Measurements from ENCODE around the gene NAALADL2.

NAALADL2 gene

DNA sequence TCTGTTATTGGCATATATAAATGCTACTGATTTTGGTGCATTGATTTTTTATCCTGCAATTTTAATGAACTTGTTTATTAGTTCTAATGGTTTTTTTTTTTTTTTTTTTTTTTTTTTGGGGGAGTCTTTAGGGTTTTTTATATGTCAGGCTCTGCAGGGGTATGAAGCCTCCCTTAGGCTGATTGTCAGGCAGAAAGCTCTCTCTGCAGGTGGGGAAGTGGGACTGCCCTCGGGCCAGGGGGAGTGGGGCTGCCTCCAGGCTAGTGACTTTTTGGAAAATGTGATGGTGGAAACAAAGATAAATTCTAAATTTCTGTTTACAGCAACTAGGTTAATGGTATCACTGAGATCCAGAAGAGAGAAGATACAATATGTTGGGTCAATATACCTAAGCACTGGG lies 14.4 kb upstream of the NAALADL2 start:
- Histone ChIP-seq H3K4me3 (ENCODE audit: low read length) (no peak overlapping the region), H3K4me1 (ENCODE audit: low read length) (no peaks in the 10 kb centered on the region), H3K27me3 (ENCODE audit: low read depth, low read length) (no peaks in the 10 kb centered on the region), H3K9ac (ENCODE audit: low read length) (no peak overlapping the region), H3K79me2 (ENCODE audit: low read length) (no peaks in the 10 kb centered on the region), H4K20me1 (ENCODE audit: insufficient read depth, low read length) (no peaks in the 10 kb centered on the region), H2AFZ (ENCODE audit: low read depth, low read length) (no peak overlapping the region), H3K27ac (ENCODE audit: low read length) (no peak overlapping the region), H3K9me3 (ENCODE audit: insufficient read depth, low read length) (no peaks in the 10 kb centered on the region), H3K36me3 (replicated peaks; ENCODE audit: low read depth, low read length) (no peaks in the 10 kb centered on the region), H3K4me2 (ENCODE audit: low read length) (no peak overlapping the region)
- TF ChIP-seq, protein P1, sequence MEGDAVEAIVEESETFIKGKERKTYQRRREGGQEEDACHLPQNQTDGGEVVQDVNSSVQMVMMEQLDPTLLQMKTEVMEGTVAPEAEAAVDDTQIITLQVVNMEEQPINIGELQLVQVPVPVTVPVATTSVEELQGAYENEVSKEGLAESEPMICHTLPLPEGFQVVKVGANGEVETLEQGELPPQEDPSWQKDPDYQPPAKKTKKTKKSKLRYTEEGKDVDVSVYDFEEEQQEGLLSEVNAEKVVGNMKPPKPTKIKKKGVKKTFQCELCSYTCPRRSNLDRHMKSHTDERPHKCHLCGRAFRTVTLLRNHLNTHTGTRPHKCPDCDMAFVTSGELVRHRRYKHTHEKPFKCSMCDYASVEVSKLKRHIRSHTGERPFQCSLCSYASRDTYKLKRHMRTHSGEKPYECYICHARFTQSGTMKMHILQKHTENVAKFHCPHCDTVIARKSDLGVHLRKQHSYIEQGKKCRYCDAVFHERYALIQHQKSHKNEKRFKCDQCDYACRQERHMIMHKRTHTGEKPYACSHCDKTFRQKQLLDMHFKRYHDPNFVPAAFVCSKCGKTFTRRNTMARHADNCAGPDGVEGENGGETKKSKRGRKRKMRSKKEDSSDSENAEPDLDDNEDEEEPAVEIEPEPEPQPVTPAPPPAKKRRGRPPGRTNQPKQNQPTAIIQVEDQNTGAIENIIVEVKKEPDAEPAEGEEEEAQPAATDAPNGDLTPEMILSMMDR (IDR thresholded peaks at IDR 0.05; ENCODE audit: low read depth, low read length): no peak
- no peak for TF ChIP-seq EZH2phosphoT487 (IDR thresholded peaks at IDR 0.05; ENCODE audit: low read depth)

DNA sequence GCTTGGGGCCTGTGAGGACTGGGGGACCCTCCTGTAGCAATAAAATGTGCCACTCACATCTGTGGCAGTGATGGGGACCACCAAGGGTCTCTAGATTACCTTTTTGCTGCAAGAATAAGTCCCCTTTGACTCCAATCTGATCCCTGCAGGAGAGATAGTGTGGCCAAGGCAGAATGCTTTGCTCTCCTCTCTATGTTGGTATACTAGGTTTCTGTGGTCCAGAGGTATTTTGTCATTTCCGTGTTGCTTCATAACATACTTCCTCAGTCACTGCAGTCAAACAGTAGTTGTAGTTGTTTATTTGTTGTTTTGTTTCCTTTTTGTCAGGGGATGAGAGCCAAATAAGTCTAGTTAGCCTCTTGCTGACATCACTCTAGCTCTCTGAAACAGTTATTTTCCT lies 13.1 kb upstream of the NAALADL2 start:
- Histone ChIP-seq H3K9ac (ENCODE audit: low read length) (no peak overlapping the region), H3K27me3 (ENCODE audit: low read depth, low read length) (no peaks in the 10 kb centered on the region), H3K4me1 (ENCODE audit: low read length) (no peaks in the 10 kb centered on the region), H2AFZ (ENCODE audit: low read depth, low read length) (no peak overlapping the region), H3K4me2 (ENCODE audit: low read length) (no peak overlapping the region), H3K27ac (ENCODE audit: low read length) (no peak overlapping the region), H3K4me3 (ENCODE audit: low read length) (no peak overlapping the region), H3K36me3 (replicated peaks; ENCODE audit: low read depth, low read length) (no peaks in the 10 kb centered on the region), H3K9me3 (ENCODE audit: insufficient read depth, low read length) (no peaks in the 10 kb centered on the region), H4K20me1 (ENCODE audit: insufficient read depth, low read length) (no peaks in the 10 kb centered on the region), H3K79me2 (ENCODE audit: low read length) (no peaks in the 10 kb centered on the region)
- TF ChIP-seq, protein P1 (IDR thresholded peaks at IDR 0.05; ENCODE audit: low read depth, low read length): no peak
- TF ChIP-seq EZH2phosphoT487 (IDR thresholded peaks at IDR 0.05; ENCODE audit: low read depth): no peak

- no peak for TF ChIP-seq EZH2phosphoT487 (IDR thresholded peaks at IDR 0.05; ENCODE audit: low read depth)
- TF ChIP-seq, protein P1 (IDR thresholded peaks at IDR 0.05; ENCODE audit: low read depth, low read length): no peak
- no peaks in the 10 kb centered on the region for H3K27me3 ChIP-seq (ENCODE audit: low read depth, low read length)
- H3K4me3 ChIP-seq (ENCODE audit: low read length): no peak overlapping the region
- H3K36me3 ChIP-seq (replicated peaks; ENCODE audit: low read depth, low read length): no peaks in the 10 kb centered on the region
- H3K27ac ChIP-seq (ENCODE audit: low read length): no peak overlapping the region
- H3K9me3 ChIP-seq (ENCODE audit: insufficient read depth, low read length): no peaks in the 10 kb centered on the region
- H3K9ac ChIP-seq (ENCODE audit: low read length): no peak overlapping the region
- no peaks in the 10 kb centered on the region for H3K79me2 ChIP-seq (ENCODE audit: low read length)
- H4K20me1 ChIP-seq (ENCODE audit: insufficient read depth, low read length): no peaks in the 10 kb centered on the region
- no peak overlapping the region for H3K4me2 ChIP-seq (ENCODE audit: low read length)
- H3K4me1 ChIP-seq (ENCODE audit: low read length): no peaks in the 10 kb centered on the region
- no peak overlapping the region for H2AFZ ChIP-seq (ENCODE audit: low read depth, low read length)
Measured at GRCh38 chr3:174854987-174855386, 4.1 kb upstream of the NAALADL2 start.

DNA sequence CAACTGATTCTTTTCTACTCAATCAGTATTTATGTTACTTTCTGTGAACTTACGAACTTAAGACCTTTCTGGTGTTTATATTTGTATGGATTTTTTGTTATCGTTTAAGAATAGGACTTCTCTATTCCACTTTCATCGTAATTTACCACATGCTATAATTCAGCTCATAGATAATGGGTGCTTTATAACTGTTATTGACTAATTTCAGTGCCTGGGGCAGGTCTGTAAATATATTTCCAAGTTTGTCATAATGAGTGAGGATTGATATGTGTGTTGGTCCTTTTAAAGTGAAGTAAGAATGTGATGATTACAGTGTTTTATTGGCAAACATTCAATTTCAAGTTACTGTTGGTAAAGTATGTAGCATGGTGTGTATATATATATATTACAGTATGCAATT lies 1.8 kb upstream of the NAALADL2 start:
- Histone ChIP-seq H3K79me2 (ENCODE audit: low read length) (no peaks in the 10 kb centered on the region), H3K36me3 (replicated peaks; ENCODE audit: low read depth, low read length) (no peaks in the 10 kb centered on the region), H4K20me1 (ENCODE audit: insufficient read depth, low read length) (no peaks in the 10 kb centered on the region), H3K27me3 (ENCODE audit: low read depth, low read length) (no peaks in the 10 kb centered on the region), H2AFZ (ENCODE audit: low read depth, low read length) (no peak overlapping the region), H3K4me3 (ENCODE audit: low read length) (no peak overlapping the region), H3K4me2 (ENCODE audit: low read length) (no peak overlapping the region), H3K9ac (ENCODE audit: low read length) (no peak overlapping the region), H3K4me1 (ENCODE audit: low read length) (no peaks in the 10 kb centered on the region), H3K27ac (ENCODE audit: low read length) (no peak overlapping the region), H3K9me3 (ENCODE audit: insufficient read depth, low read length) (no peaks in the 10 kb centered on the region)
- TF ChIP-seq, protein P1 (IDR thresholded peaks at IDR 0.05; ENCODE audit: low read depth, low read length): no peak
- no peak for TF ChIP-seq EZH2phosphoT487 (IDR thresholded peaks at IDR 0.05; ENCODE audit: low read depth)

Measured in OCI-LY3 (cell line).